HEK293 (cell line): Measurements from ENCODE around the gene ANKRD35.

Experiments
- KLF10 ChIP-seq: fragments of 450-650 bp; IDR thresholded peaks from 2 replicates; pipeline ENCODE4 v1.5.1; 2018; ENCODE audit warnings: missing biosample characterization, mild to moderate bottlenecking, missing genetic modification characterization
- PATZ1 ChIP-seq: fragments of 450-650 bp; formaldehyde crosslinking; IDR thresholded peaks from 2 replicates; pipeline ENCODE4 v1.5.1; 2016; ENCODE audit warnings: missing biosample characterization, missing genetic modification characterization
- PRDM1 ChIP-seq: fragments of 450-650 bp; formaldehyde crosslinking; IDR thresholded peaks from 2 replicates; pipeline ENCODE4; 2016; ENCODE audit warnings: missing biosample characterization, missing genetic modification characterization
- PRDM4 ChIP-seq: fragments of 450-650 bp; formaldehyde crosslinking; IDR thresholded peaks from 2 replicates; pipeline ENCODE4 v1.5.1; 2017; ENCODE audit warnings: missing biosample characterization, missing genetic modification characterization
- SCRT1 ChIP-seq: fragments of 450-650 bp; formaldehyde crosslinking; IDR thresholded peaks from 2 replicates; pipeline ENCODE4 v1.5.1; 2016; ENCODE audit warnings: missing biosample characterization, missing genetic modification characterization, borderline replicate concordance
- SCRT2 ChIP-seq: fragments of 450-650 bp; formaldehyde crosslinking; IDR thresholded peaks from 2 replicates; pipeline ENCODE4 v1.5.1; 2016; ENCODE audit warnings: missing biosample characterization, missing genetic modification characterization
- SP7 ChIP-seq: fragments of 450-650 bp; formaldehyde crosslinking; IDR thresholded peaks from 2 replicates; pipeline ENCODE4 v1.5.1; 2016; ENCODE audit warnings: missing biosample characterization, missing genetic modification characterization
- WT1 ChIP-seq: fragments of 450-650 bp; formaldehyde crosslinking; IDR thresholded peaks from 2 replicates; pipeline ENCODE4 v1.5.1; 2016; ENCODE audit warnings: missing biosample characterization, missing genetic modification characterization
- ZBTB17 ChIP-seq: fragments of 450-650 bp; formaldehyde crosslinking; IDR thresholded peaks from 2 replicates; pipeline ENCODE4 v1.5.1; 2016; ENCODE audit warnings: missing biosample characterization, missing genetic modification characterization
- ZNF112 ChIP-seq: fragments of 450-650 bp; formaldehyde crosslinking; IDR thresholded peaks from 2 replicates; pipeline ENCODE4 v1.5.0; 2017; ENCODE audit warnings: missing biosample characterization, missing genetic modification characterization
- ZNF148 ChIP-seq: fragments of 450-650 bp; formaldehyde crosslinking; IDR thresholded peaks from 2 replicates; pipeline ENCODE4 v1.5.0; 2017; ENCODE audit warnings: missing biosample characterization, missing genetic modification characterization, borderline replicate concordance
- ZNF175 ChIP-seq: fragments of 450-650 bp; formaldehyde crosslinking; IDR thresholded peaks from 2 replicates; pipeline ENCODE4 v1.5.1; 2016; ENCODE audit warnings: missing biosample characterization, missing genetic modification characterization
- ZNF18 ChIP-seq: fragments of 450-650 bp; formaldehyde crosslinking; IDR thresholded peaks from 2 replicates; pipeline ENCODE4 v1.5.1; 2016; ENCODE audit warnings: missing biosample characterization, missing genetic modification characterization
- ZNF280C ChIP-seq: fragments of 450-650 bp; formaldehyde crosslinking; IDR thresholded peaks from 2 replicates; pipeline ENCODE4 v1.5.1; 2016; ENCODE audit warnings: missing biosample characterization, missing genetic modification characterization
- ZNF341 ChIP-seq: fragments of 450-650 bp; formaldehyde crosslinking; IDR thresholded peaks from 2 replicates; pipeline ENCODE4; 2016; ENCODE audit warnings: low read depth, missing biosample characterization, missing genetic modification characterization
- ZNF362 ChIP-seq: fragments of 450-650 bp; formaldehyde crosslinking; IDR thresholded peaks from 2 replicates; pipeline ENCODE4 v1.5.1; 2016; ENCODE audit warnings: missing biosample characterization, missing genetic modification characterization
- ZNF366 ChIP-seq: fragments of 450-650 bp; formaldehyde crosslinking; conservative IDR thresholded peaks from 2 replicates; pipeline ENCODE4 v1.5.1; 2016; ENCODE audit warnings: missing biosample characterization, missing genetic modification characterization
- ZNF423 ChIP-seq: fragments of 450-650 bp; formaldehyde crosslinking; IDR thresholded peaks from 2 replicates; pipeline ENCODE4 v1.5.1; 2016; ENCODE audit warnings: missing biosample characterization, missing genetic modification characterization
- ZNF549 ChIP-seq: fragments of 450-650 bp; IDR thresholded peaks from 2 replicates; pipeline ENCODE4 v1.5.1; 2018; ENCODE audit warnings: missing biosample characterization, missing genetic modification characterization, mild to moderate bottlenecking, inconsistent platforms, moderate library complexity
- ZNF580 ChIP-seq: fragments of 450-650 bp; formaldehyde crosslinking; IDR thresholded peaks from 2 replicates; pipeline ENCODE4 v1.5.1; 2016; ENCODE audit warnings: missing biosample characterization, missing genetic modification characterization
- ZNF585B ChIP-seq: fragments of 450-650 bp; formaldehyde crosslinking; IDR thresholded peaks from 2 replicates; pipeline ENCODE4 v1.5.1; 2016; ENCODE audit warnings: missing biosample characterization, missing genetic modification characterization
- ZNF626 ChIP-seq: fragments of 450-650 bp; sonication (Bioruptor Pico); formaldehyde crosslinking; IDR thresholded peaks from 2 replicates; pipeline ENCODE4 v1.5.1; 2018; ENCODE audit warnings: missing biosample characterization, missing genetic modification characterization, inconsistent platforms
- ZNF639 ChIP-seq: fragments of 450-650 bp; formaldehyde crosslinking; IDR thresholded peaks from 2 replicates; pipeline ENCODE4 v1.5.1; 2016; ENCODE audit warnings: missing biosample characterization, missing genetic modification characterization
- ZNF677 ChIP-seq: fragments of 450-650 bp; IDR thresholded peaks from 2 replicates; pipeline ENCODE4 v1.5.0; 2018; ENCODE audit warnings: missing biosample characterization, mild to moderate bottlenecking, missing genetic modification characterization, moderate library complexity
- ZNF701 ChIP-seq: fragments of 450-650 bp; formaldehyde crosslinking; IDR thresholded peaks from 2 replicates; pipeline ENCODE4 v1.5.1; 2016; ENCODE audit warnings: missing biosample characterization, missing genetic modification characterization
- ZNF830 ChIP-seq: fragments of 450-650 bp; IDR thresholded peaks from 2 replicates; pipeline ENCODE4 v1.5.0; 2018; ENCODE audit warnings: missing biosample characterization, missing genetic modification characterization, low read depth, mild to moderate bottlenecking, moderate library complexity

The ANKRD35 gene

GRCh38 chr1:145845514-145846161, 40.0 kb downstream of the ANKRD35 start, which contains the start of gene NUDT17 (continued):
- TF ChIP-seq ZNF175 (tag by site-specific recombination) (no peak), ZNF112 (tag by site-specific recombination) (no peak), ZNF830 (tag by site-specific recombination) (no peak), ZNF18 (tag by site-specific recombination) (peak; percentile 96), SCRT1 (tag by site-specific recombination) (0 out of 2 replicates have a peak, but pooled peaks have one; percentile 4), ZNF366 (tag by site-specific recombination) (no peak), ZNF362 (tag by site-specific recombination) (no peak), ZNF341 (tag by site-specific recombination) (no peak), WT1 (no peak), ZNF701 (tag by site-specific recombination) (no peak), KLF10 (tag by site-specific recombination) (no peak), SCRT2 (tag by site-specific recombination) (peak; percentile 94), ZNF580 (no peak), ZNF626 (no peak), ZNF423 (tag by site-specific recombination) (no peak), PRDM1 (tag by site-specific recombination) (no peak), ZBTB17 (tag by site-specific recombination) (peak; percentile 59; the same call in 1 of the 2 replicates), PATZ1 (tag by site-specific recombination) (peak; percentile 80), ZNF549 (tag by site-specific recombination) (no peak), SP7 (tag by site-specific recombination) (peak; percentile 47), ZNF639 (tag by site-specific recombination) (no peak), PRDM4 (tag by site-specific recombination) (no peak), ZNF585B (tag by site-specific recombination) (no peak), ZNF677 (tag by site-specific recombination) (no peak), ZNF148 (tag by site-specific recombination) (no peak), ZNF280C (no peak)
